EL (cell line): ENCODE data around the gene IKBKG.
"Not testable (repeated sequence)": the region's sequence is repeated elsewhere in the genome, so short reads cannot be mapped to it uniquely, and the experiment has no call there.

Source experiments
- DNase-seq: peaks from one replicate; pipeline ENCODE4 v3.0.0-alpha.2; 2016

The IKBKG gene

GRCh38 chrX:154560326-154560725 is 12.9 kb downstream of the IKBKG start:
- DNase-seq, result not testable (repeated sequence)

GRCh38 chrX:154562295-154562694 is 14.9 kb downstream of the IKBKG start:
- not testable (repeated sequence) for DNase-seq

- not testable (repeated sequence) for DNase-seq
Measured at GRCh38 chrX:154570361-154570760, 22.9 kb downstream of the IKBKG start.

DNA sequence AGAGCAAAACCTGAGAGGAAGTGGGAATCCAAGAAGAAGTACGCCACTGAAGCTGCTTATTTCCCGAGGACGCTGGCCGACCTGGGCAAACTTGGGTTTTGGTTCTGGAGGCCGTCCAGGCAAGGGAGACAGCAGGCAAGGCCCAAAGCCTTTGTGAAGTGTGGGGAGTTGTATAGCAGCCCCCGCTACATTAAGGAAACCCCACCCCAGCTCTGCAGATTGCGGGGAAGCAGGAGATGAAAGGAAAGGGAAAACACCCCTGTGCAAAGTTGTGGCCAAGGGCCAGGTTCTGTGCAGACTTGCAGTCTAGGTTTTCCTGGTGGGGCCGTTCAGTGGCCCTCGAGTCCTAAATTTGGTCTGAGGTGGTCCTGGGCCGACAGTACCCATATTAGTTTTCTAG is 25.6 kb downstream of the IKBKG start:
- not testable (repeated sequence) for DNase-seq

GRCh38 chrX:154575076-154575475 is 27.7 kb downstream of the IKBKG start:
- not testable (repeated sequence) for DNase-seq

DNA sequence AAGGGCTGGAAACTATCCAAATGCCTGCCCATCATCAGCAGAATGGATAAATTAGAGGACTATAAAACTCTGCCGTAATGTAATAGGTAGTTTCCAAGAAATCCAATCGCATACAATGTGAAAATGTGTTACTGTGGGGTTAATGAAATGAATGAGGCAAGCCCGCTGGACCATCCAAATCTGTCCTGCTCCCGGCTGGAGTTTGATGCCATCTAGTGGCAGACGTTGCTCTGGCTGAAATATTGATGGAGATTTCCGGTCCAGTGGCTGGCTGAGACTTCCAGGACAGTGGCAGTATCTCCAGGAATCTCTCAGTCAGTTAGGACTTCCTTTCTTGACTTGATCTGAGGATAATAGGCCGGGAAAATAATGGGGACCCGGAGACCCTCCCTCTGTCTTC is 35.6 kb downstream of the IKBKG start:
- not testable (repeated sequence) for DNase-seq

- not testable (repeated sequence) for DNase-seq
Measured at GRCh38 chrX:154584585-154585183, 37.3 kb downstream of the IKBKG start, which contains the start of gene CTAG1A. Gene CTAG1A (plus strand): TSS chrX:154585133. CDS start chrX:154585207, 74 bp downstream.

GRCh38 chrX:154590415-154590814 is 43.0 kb downstream of the IKBKG start:
- not testable (repeated sequence) for DNase-seq

- DNase-seq, result no peak
Measured at GRCh38 chrX:154592505-154592904, 45.1 kb downstream of the IKBKG start.

DNA sequence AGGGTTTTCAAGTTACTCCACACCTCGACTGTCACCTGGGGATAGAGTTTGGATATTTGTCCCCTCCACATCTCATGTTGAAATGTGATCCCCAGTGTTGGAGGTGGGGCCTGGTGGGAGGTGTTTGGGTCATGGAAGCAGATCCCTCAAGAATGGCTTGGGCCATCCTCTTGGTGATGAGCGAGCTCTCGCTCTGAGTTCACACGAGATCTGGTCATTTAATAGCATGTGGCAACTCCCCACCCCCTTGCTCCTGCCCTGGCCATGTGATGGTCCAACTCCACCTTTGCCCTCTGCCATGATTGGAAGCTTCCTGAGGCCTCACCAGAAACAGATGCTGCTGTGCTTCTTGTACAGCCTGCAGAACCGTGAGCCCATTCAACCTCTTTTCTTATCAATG is 45.8 kb downstream of the IKBKG start:
- no peak for DNase-seq

DNA sequence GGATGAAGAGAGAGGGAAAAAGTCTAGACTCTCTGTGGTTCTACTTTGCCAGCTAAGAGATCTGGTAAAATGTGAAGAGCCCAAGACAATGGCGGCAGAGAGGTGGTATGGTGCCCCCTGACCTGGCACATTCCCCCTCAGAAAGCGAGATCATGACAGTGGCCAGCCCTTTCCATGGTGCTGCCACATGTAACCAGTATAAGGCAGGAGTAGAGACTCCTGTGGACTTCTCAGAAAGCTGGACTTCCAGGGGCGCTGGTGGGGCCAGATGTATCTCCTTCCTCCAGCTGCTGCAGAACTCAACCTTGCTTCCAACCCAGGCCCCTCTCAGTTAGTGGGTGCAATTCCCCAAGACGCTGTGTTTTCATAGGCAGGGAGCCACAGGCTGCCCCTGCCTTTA is 47.1 kb downstream of the IKBKG start:
- DNase-seq, result no peak

DNA sequence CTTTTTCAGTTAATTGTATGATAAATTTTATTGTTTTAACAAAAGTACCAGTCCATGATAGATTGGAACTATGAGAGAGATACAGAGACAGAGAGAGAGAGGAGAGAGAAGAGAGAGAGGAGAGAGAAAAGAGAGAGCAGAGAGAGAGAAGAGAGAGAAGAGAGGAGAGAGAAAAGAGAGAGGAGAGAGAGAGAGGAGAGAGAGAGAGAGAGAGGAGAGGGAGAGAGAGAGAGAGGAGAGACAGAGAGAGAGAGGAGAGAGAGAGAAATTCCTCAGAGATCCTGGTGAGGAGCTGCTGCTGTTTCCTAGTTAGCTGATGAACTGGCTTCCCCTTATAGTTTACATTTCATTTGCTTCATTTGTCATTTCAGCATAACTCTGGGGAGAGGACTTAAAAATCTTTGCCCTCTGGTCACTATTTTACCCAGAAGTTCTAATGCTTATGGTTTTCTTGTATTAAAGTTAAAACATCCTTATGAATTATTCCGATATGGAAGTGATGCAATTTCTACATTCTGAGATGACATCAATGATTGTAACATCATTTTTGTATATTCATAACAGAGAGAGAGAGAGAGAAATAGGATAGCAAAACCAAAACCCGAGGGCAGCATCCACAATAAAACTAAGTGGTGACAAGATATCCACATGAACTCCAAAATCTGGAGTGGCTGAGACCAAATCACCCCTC is 48.3 kb downstream of the IKBKG start:
- no peak for DNase-seq

GRCh38 chrX:154596290-154596929 is 49.0 kb downstream of the IKBKG start:
- peak; percentile 91 for DNase-seq

DNA sequence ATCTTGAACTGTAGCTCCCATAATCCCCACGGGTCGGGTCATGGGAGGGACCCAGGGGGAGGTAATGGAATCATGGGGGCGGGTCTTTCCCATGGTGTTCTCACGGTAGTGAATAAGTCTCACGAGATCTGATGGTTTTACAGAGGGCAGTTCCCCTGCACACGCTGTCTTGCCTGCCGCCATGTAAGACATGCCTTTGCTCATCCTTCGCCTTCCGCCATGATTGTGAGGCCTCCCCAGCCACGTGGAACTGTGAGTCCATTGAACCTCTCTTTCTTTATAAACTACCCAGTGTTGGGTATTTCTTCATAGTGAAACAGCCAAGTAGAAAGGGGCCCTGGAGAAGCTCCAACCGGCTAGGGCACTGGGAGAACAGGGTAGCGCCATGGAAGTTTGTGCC is 49.8 kb downstream of the IKBKG start:
- no peak for DNase-seq

- no peak for DNase-seq
Measured at GRCh38 chrX:154598656-154599055, 51.2 kb downstream of the IKBKG start.

DNA sequence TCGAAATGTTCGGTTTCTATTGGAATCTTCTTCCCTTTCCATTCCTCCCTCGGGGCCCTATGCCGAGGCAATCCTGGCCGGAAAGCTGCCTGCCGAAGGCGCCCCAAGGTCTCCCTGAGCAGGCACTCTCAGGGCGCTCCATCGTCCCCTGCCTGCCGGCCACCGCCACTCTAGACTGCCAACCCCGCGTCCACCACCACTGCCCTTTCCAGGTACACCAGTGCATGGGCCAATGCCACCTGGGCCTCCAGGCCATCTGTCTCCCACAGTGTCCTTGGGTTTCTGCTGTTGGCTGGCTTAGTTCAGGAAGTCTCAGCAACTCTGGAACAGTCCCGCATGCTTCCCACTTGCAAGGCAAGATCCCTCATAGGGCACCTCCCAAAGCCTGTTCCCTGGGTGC is 52.1 kb downstream of the IKBKG start:
- DNase-seq, result no peak

DNA sequence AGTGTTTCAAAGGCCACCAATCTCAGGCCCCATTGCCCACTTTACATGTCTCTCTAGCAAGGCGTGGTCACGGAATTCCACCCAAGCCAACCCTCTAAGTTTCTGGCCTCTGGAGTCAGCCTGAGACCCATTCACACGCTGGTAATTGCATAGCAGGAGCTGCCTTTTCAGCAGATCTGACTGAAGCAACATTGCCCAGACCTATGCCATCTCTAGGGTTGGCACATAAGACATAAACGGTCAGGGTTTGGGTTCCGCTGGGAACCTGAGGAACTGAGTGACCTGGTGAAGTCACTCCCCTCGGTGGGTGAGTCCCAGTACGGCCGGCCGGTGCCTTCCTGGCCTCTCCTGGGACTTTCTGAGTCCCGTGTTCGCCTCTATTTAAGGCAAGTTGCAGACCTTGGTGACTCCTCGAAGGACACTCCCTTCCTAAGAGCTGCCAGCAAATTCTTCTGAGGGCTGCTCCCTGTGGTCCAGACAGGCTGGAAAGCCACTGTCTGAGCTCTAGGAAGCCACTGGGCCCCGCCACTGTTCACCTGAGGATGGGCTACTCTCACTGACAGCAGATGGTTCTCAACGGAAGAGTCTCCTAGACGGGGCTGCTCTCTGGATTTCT is 53.4 kb downstream of the IKBKG start:
- DNase-seq, result peak; percentile 22

- DNase-seq, result no peak
Measured at GRCh38 chrX:154602226-154602625, 54.8 kb downstream of the IKBKG start.

- no peak for DNase-seq
Measured at GRCh38 chrX:154602766-154603437, 55.5 kb downstream of the IKBKG start.

GRCh38 chrX:154603438-154604430 is 56.3 kb downstream of the IKBKG start:
- peak; percentile 77 for DNase-seq

- DNase-seq, result no peak
Measured at GRCh38 chrX:154605566-154605965, 58.1 kb downstream of the IKBKG start.

DNA sequence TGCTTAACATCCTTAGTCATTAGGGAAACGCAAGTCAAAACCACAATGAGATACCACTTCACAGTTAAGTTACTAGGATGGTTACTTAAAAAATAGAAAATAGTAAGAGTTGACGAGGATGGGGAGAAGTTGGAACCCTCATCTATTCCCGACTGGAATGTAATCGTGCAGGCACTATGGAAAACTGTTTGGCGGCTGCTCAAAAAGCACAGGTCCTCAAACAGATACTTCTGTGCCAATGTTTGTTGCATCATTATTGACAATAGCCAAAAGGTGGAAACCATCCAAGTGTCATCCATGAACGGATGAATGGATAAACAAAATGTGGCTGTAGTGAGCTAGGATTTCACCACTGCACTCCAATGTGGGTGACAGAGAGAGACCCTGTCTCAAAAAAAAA is 60.0 kb downstream of the IKBKG start:
- no peak for DNase-seq
